NT2/D1 (cell line): ENCODE measurements around the gene BTLA.

ENCODE experiments used
- SUZ12 ChIP-seq: IDR thresholded peaks from 2 replicates; pipeline ENCODE4 v1.6.1; 2011; ENCODE audit not compliant: insufficient read length, insufficient read depth; ENCODE audit errors: extremely low read depth
- YY1 ChIP-seq: IDR thresholded peaks from 2 replicates; pipeline ENCODE4 v1.6.1; 2011; ENCODE audit not compliant: insufficient read length, insufficient read depth

DNA sequence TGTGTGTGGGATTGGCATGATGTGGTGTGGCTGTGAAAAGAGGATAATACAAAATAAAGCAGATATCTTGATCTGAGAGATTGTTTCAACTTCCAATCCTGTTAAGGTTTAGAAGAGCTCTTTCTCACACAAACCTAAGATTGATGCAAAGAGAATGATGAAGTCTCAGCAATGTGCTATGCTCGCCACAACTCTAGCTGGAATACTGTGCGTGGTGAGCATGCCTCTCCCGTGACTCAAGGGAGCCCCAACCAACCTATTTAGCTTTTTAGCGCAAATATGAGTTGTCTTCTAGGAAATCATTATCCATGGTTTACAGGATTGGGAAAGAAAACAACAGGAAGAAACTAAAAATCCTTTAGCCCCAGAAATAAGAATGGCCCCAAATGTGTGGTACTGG, 28.5 kb downstream of the BTLA start:
- no peak for TF ChIP-seq YY1
- TF ChIP-seq SUZ12, result no peak
